Measurements from ENCODE around the gene CPPED1.

The CPPED1 gene

DNA sequence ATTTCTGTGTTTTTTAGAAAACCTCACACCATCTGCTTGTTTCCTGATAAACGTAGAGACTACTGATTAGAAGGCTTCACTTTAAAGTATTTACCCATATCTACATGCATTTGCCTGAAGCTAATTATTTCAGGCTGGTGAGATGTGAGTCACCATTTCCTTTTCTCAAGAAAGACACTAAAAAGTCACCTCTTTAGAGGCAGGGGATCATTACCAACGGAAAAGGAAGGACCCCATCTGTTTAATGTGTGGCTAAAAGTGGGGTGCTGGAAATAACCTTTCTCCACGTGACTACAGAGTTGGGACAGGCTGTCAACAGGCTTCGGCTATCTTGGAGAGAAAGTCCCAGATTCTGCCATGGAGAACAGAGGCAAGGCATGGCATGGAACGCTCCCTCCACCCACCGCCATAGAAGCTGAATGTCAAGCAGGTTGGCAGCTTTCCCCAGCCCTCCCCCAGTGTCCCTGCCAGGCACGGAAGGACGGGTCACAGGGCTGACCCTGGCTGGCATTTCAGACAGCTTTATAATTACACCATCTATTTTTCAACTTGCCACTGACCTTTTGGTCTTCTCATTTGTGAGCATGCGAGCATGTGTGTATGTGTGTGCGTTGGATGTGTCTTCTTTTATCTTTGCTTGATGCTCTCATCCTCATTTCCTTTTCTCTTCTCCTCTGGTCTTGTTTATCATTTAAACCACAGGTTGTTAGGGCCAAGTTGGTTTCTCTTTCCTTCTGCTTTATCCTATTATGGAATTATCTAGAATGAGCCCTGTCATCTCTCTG lies 157.0 kb downstream of the CPPED1 start:
- no peak for DNase-seq (ENCODE audit: low read depth)

DNA sequence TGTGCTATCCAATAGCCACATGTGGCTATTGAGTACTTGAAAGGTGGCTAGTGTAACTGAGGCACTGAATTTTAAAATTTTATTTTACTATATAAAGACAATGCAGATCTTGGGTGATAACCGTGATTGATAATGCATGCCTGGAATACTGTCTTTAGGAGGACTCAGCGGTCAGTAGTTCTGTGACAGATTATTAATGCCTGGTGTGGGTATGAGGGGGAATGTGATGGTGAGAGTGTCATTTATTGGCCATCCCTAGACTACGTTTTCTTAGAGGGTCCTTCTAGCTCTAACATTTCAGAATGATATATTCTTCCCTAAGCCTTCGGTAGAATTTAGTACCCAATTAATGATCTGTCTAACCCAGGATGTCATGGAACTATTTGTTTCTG lies 157.6 kb downstream of the CPPED1 start:
- DNase-seq (ENCODE audit: low read depth) = no peak

DNA sequence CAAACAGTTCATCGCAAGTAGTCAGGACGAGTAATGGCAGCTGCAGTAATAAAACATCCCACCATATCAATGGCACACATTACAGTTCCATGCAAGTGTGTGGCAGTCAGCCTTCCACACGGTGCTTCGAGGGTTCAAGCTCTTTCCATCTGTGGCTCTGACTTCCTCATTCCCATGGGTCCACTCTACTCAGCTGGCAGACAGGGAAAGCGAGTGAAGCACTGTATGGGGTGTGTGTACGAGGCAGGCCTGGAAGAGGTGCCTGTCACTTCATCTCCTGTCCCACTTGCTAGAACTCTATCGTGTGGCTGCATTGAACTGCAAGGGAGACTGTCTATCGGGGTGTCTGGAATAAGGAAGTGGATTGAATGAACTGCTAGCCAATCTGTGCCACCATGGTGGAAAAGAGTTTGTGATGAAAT lies 160.6 kb downstream of the CPPED1 start:
- DNase-seq (ENCODE audit: low read depth) = no peak

DNA sequence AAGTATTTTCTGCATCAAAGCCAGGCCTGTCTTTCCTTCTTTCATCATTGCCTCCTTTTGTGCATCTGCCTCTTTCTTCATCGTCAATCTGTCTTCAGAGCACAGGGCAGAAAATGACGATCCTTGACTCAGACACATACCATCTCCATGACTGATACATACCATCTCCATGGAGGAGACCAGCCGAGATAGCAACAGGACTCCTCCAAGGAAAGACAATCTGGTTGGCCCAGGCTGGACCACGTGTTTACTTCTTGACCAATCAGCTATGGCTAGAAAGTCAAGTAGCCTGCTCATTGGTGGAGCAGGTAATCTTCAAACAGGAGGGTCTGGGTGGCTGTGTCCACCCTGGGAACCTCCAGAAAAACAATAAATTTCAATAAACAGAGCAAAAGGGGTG lies 164.6 kb downstream of the CPPED1 start:
- peak; percentile 69 for DNase-seq (ENCODE audit: low read depth)

DNA sequence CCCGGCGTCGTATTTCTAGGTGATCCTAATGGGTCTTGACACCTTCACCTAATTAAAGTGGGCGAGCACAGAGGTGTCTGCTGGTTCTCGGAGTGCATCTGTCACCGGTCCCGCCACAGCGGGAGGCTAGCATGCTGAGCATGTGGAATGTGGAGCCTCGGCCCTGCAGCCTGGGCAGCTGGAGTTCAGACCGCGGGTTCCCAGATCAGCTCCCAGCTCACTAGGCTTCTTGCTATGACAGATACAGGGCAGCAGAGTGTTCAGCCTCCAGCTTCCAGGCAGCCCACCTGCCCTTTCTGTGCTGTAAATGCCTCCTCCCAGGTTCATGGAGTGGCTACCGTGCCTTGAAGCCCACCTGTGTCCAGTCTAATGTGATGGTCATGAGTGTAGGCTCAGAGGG lies 166.7 kb downstream of the CPPED1 start:
- no peak for DNase-seq (ENCODE audit: low read depth)

DNA sequence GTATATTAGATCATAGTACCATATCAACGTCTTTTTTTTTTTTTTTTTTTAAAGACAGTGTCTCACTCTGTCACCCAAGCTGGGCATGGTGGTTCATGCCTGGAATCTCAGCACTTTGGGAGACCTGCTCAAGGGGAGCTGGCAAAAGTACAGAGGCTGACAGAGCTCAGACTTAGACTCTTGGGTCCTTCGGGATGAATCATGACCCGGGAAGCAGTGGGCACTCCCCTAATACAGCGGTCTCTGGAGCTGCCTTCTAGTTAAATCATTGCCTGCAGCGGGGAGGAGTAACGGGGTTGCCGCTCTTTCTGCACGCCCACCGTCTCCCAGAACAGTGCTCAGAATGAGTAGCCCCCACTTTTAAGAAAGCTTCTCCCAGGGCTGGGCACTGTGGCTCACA lies 174.4 kb downstream of the CPPED1 start:
- no peak for DNase-seq (ENCODE audit: low read depth)

- DNase-seq (ENCODE audit: low read depth) = no peak
Measured at GRCh38 chr16:12628536-12628935, 175.2 kb downstream of the CPPED1 start.

GRCh38 chr16:12627394-12627793 lies 176.3 kb downstream of the CPPED1 start:
- DNase-seq (ENCODE audit: low read depth) = no peak

GRCh38 chr16:12626411-12626810 lies 177.3 kb downstream of the CPPED1 start:
- no peak for DNase-seq (ENCODE audit: low read depth)

- DNase-seq (ENCODE audit: low read depth) = no peak
Measured at GRCh38 chr16:12625716-12626115, 178.0 kb downstream of the CPPED1 start.

DNA sequence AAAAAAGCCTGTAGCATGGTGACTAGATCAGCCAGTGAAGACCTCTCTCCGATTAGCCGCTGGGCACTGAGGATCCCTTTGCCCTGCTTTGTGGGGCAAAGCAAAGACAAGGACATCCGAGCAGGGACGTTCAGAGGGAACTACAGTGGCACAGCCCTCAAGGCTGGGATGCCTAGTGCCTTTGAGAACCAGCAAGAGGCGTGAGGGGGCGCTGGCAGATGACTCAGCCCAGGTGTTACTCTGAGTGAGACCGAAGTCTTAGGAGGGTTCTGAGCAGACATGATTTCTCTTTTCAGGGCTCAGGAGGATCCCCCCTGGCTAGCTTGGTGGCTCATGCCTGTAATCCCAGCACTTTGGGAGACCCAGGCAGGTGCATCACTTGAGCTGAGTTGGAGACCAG lies 178.6 kb downstream of the CPPED1 start:
- DNase-seq (ENCODE audit: low read depth) = no peak

DNA sequence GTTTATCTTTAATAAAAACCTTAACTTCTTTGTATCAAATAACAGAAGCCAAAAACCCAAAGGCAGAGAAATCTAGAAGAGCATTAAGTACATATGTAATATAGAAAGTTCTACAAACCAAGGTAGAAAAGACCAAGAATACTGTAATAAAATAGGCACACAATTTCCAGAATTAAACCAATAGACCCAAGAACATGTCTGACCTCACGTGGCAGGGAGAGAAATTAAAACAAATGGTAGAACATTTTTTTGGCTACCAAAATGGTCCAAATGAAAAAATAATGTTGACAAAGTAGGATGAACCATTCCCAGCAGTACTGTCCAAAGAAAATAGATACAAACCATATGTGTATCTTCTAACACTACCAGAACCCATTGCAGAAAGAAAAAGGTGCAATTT lies 183.5 kb downstream of the CPPED1 start:
- DNase-seq (ENCODE audit: low read depth) = no peak

DNA sequence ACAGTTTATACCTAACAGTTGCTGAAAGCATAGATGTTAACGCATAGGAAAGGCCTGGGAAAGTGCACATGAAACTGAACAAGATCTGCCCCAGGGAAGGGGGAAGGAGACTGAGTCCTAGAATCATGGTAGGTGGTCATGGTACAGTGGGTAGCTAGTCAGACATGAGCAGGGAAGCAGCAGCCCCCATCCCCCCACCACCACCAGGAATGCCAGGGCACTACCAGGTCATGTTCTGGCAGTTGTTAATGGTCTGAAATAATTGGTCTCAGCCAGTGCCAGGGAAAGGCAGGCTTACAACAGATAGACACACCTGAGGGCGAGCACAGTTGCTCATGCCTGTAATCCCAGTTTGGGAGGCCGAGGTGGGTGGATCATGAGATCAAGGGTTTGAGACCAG lies 185.2 kb downstream of the CPPED1 start:
- DNase-seq (ENCODE audit: low read depth) = no peak

DNA sequence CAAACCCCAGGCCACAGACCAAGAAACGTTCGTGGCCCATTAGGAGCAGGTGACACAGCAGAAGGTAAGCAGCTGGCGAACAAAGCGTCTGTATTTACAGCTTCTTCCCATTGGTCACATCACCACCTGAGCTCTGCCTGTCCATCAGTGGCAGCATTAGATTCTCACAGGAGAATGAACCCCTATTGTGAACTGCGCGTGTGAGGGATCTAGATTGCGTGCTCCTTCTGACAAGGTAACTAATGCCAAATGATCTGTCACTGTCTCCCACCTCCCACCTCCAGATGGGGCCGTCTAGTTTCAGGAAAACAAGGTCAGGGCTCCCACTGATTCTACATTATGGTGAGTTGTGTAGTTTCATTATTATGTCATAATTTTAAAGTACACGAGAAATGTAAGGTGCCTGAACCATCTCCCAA lies 186.3 kb downstream of the CPPED1 start:
- DNase-seq (ENCODE audit: low read depth) = no peak

DNA sequence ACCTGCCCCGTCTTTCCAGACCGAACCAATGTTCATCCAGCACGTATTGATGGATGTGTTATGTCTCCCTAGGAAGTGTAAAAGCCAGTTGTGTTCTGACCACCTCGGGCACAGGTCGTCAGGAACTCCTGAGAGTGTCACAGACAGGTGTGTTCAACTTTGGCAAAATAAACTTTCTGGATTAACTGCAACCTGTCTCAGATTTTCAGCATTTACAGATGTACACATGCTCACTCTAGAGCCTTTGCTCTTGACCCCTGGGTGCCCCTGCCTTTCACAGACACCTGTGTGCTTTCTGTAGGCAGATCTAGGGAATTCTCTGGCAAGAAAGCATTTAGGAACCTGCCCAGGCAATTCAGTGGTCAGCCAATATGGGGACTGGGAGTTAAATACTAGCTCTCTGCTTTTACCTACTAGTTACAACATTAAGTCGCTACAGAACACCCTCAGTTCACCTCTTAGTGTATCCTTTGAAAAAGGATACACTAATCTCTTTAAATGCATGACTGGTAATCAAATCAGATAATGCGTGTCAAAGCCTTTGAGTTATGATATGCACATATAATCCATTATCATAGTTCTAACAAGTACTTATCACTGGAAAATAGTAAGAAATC lies 188.9 kb downstream of the CPPED1 start:
- no peak for DNase-seq (ENCODE audit: low read depth)

DNA sequence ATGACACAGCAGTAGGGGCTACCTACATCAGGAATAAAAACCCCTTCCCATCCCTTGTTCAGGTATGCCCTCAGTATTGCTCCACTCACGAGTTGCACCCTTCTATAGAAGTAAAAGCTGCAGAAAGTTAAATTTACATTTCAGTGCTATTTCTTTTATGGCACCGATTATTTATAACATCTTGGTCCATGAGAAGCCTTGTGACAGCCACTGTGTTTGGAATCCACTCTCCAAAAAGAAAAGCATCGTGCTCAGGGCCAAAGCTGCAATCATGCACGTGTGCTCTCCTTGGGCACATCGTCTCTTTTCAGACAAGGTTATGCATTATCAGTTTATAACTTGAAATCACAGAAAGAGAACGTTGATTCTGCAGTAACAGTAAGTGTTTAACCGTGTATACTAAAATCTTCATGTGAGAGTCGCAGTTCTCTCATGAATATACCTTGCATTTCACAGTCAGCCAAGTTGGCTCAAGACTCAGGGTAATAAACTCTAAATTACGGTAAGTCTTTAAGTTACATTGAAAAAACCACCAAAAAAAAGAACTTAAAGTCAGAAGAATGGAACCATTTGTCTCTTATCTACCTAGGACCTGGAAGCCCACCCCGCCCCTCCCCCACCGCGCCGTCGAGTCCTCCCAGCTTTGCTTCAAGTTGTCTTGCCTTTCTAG lies 189.6 kb downstream of the CPPED1 start:
- no peak for DNase-seq (ENCODE audit: low read depth)

GRCh38 chr16:12613131-12613991 lies 190.3 kb downstream of the CPPED1 start:
- no peak for DNase-seq (ENCODE audit: low read depth)

DNA sequence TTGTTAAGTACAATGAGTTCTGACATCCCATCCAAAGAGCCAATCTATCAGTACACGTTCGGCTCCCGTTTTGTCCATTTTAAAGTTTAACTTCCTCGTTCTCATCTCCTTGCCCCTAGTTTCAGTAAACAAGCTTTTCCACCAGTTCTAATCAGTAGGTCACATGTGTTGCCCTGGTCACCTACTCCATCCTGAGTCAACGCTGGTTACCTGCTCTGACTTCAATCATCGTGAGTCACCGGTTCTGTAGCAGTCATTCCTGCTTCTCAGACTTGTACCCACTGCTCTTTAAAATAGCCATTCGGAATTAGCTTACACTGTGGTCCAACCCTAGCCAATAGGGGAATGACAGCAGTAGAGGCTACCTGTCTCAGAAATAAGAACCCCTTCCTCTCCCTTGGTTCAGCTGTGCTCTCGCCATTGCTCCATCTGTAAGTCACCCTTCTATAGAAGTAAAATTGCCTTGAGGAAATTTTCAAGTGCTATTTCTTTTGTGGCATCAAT lies 191.0 kb downstream of the CPPED1 start:
- no peak for DNase-seq (ENCODE audit: low read depth)

GRCh38 chr16:12611916-12612597 lies 191.6 kb downstream of the CPPED1 start:
- no peak for DNase-seq (ENCODE audit: low read depth)

GRCh38 chr16:12611006-12611477 lies 192.6 kb downstream of the CPPED1 start:
- DNase-seq (ENCODE audit: low read depth) = no peak

GRCh38 chr16:12609937-12610699 lies 193.6 kb downstream of the CPPED1 start:
- no peak for DNase-seq (ENCODE audit: low read depth)

Measured in GM04503 (cell line).